Gastrocnemius medialis (tissue), 4 donors: ENCODE measurements around the gene WNT11. TPM values are rescaled to one million over a fixed set of nuclear protein-coding genes. Genes with fewer than 3 reads are reported as not detected.

Experiments used
- ATAC-seq, 2 donors: fragments of 150-250 bp; one replicate each; pipeline ENCODE4 v1.9.1; 2016
- DNase-seq, 2 donors: peaks; one replicate each; pipeline ENCODE4 v3.0.0-alpha.2; 2019
- H3K27ac ChIP-seq, 4 donors: fragments of 200-600 bp; sonication (generic); 1 replicate in 1 of 4; 2 replicates in 3 of 4; pipeline ENCODE4 v1.5.1; 2016 to 2018; ENCODE audit warnings: mild to moderate bottlenecking in 2 of 4, moderate library complexity in 1 of 4
- H3K27me3 ChIP-seq, 3 donors: fragments of 200-600 bp; sonication (generic) in 2 of 3; 1 replicate in 1 of 3; 2 replicates in 2 of 3; pipeline versions ENCODE4 v1.5.1 to v1.6.0; 2016 to 2019; ENCODE audit warnings: mild to moderate bottlenecking in 1 of 3, moderate library complexity in 1 of 3
- H3K36me3 ChIP-seq, 2 donors: fragments of 200-600 bp; sonication (generic) in 1 of 2; one replicate each; pipeline ENCODE4 v1.5.1; 2017 to 2018
- H3K4me1 ChIP-seq, 2 donors: fragments of 200-600 bp; sonication (generic) in 1 of 2; one replicate each; pipeline ENCODE4 v1.5.1; 2016 to 2017; ENCODE audit warnings: mild to moderate bottlenecking in 2 of 2
- H3K4me3 ChIP-seq, 4 donors: fragments of 200-600 bp; sonication (generic) in 3 of 4; 1 replicate in 1 of 4; 2 replicates in 3 of 4; pipeline ENCODE4 v1.5.1; 2016 to 2019; ENCODE audit warnings: mild to moderate bottlenecking in 2 of 4
- H3K9me3 ChIP-seq, 3 donors: fragments of 200-600 bp; sonication (generic) in 2 of 3; 1 replicate in 1 of 3; 2 replicates in 2 of 3; pipeline ENCODE4 v1.5.1; 2016 to 2019
- CTCF ChIP-seq, 5 experiments: fragments of 450-650 bp in 3 of 5; fragments of 200-600 bp in 2 of 5; sonication (generic) in 2 of 5; IDR thresholded peaks in 4 of 5; conservative IDR thresholded peaks in 1 of 5; 1 replicate in 4 of 5; 2 replicates in 1 of 5; pipeline ENCODE4 v1.5.1; 2016 to 2019; ENCODE audit warnings: antibody characterized with exemption in 5 of 5, mild to moderate bottlenecking in 3 of 5, moderate library complexity in 3 of 5
- POLR2A ChIP-seq, 2 donors: fragments of 450-650 bp; IDR thresholded peaks; one replicate each; pipeline ENCODE4 v1.6.1; 2017; ENCODE audit warnings: antibody characterized with exemption in 2 of 2, mild to moderate bottlenecking in 2 of 2, moderate library complexity in 2 of 2
- in situ Hi-C, 4 donors: fragments of 200-750 bp; cut with MboI; loops; one replicate each; pipeline versions ENCODE4 v1.15.0 to v1.8.0; 2017; ENCODE audit warnings: low sequenced_read_pairs in 4 of 4
- intact Hi-C: fragments of 100-400 bp; cut with DNase I; formaldehyde crosslinking; loops from one replicate; pipeline ENCODE4 v1.15.1; 2023; ENCODE audit warnings: low total_unique reads
- total RNA-seq, 4 donors: library from RNA; depleted of rRNA; stranded (reverse); fragments of >200 nt; gene quantifications; one replicate each; pipeline versions ENCODE4 v1.1.0 to v1.2.3, GENCODE V29; 2016

Gene WNT11
- total RNA-seq, 4 donors from 2014 or later: 2.9 to 6.5 (median 4.0) TPM

DNA sequence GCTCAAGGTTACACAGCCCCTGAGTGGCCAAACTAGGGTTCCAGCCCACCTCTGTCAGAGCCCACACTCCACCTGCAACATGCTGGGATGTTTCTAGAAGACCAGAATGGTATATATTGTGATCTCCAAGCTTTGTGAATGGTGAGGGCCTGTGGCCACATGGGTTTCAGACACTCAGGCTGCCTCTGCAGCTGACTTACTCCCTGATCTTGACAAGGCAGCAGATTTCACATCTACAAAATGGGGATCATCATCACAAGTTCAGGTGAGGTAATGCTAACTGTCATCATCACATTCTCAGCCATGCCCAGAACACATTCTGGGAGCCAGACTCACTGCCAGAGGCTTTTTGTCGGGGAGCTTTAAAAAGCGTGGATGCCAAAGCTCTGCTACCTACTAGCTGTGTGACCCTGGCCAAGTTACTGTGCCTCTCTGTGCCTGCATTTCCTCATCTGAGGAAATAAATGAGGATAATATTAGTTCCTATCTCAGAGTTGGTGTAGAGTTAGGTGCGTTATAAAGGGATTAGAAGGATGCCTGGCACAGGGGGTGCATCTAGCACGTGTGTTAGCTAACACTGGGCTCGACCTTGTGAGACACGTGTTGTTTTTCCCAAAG, 24.9 kb upstream of the WNT11 start:
- H3K36me3 ChIP-seq: no peaks in the 10 kb centered on the region
- no peaks in the 10 kb centered on the region for H3K27me3 ChIP-seq
- H3K4me3 ChIP-seq: no peak overlapping the region
- intact Hi-C loops: no loop called here
- peaks cover 3 to 11% of the 10 kb centered on the region in 2 donors for H3K4me1 ChIP-seq
- no peak for DNase-seq
- no peak for ATAC-seq
- H3K9me3 ChIP-seq: no peaks in the 10 kb centered on the region
- TF ChIP-seq CTCF (IDR thresholded peaks at IDR 0.05 in 4 of 5, conservative IDR thresholded peaks at IDR 0.05 in 1 of 5): no peak
- no peak for TF ChIP-seq POLR2A (IDR thresholded peaks at IDR 0.05)
- in situ Hi-C loops: loop anchor here in 1 of 4 donors (10.0 kb wide), 1 partner anchor 214 kb away; the partner anchor contains the start of gene EMSY
- H3K27ac ChIP-seq: no peak overlapping the region

- intact Hi-C loops (no loop called here), in situ Hi-C loops (loop anchor here in 1 of 4 donors (10.0 kb wide), 1 partner anchor 214 kb away; the partner anchor contains the start of gene EMSY)
- TF ChIP-seq POLR2A (IDR thresholded peaks at IDR 0.05): no peak
- no peak for TF ChIP-seq CTCF (IDR thresholded peaks at IDR 0.05 in 4 of 5, conservative IDR thresholded peaks at IDR 0.05 in 1 of 5)
- Histone ChIP-seq H3K27ac (no peak overlapping the region), H3K4me3 (no peak overlapping the region), H3K4me1 (peaks cover 11 to 15% of the 10 kb centered on the region in 2 donors), H3K36me3 (no peaks in the 10 kb centered on the region), H3K9me3 (no peaks in the 10 kb centered on the region), H3K27me3 (no peaks in the 10 kb centered on the region)
- ATAC-seq: no peak
- no peak for DNase-seq
These were observed 24.1 kb upstream of the WNT11 start for GRCh38 chr11:76230392-76230791.

DNA sequence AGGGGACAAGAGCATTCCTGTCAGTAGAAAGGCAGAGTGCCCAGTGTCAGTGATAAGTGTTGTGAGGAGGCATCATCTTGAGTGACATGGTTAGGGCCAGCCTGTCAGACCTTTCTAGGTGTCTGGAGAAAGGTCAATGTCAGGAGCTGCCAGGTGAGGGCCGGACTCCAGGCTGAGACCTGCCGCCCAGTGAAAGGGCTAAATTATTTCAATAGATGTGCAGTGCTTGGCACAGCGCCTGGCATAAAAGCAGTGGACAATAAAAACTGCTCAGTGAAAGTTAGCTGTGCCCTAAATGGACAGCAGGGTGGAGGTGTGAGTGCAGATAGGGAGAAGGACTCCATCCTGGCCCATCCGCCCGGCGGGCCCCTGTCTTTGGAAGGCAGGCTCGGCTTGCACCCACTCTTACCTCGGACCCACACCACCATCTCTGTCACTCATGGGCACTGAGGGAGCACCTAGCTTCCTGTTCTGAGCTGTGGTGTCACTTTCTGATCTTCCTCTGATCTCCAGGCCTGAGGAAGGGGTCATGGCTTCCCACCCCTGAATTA, 23.5 kb upstream of the WNT11 start:
- DNase-seq (no peak), ATAC-seq (no peak)
- no peak overlapping the region for H3K27ac ChIP-seq
- no peaks in the 10 kb centered on the region for H3K9me3 ChIP-seq
- intact Hi-C loops: no loop called here
- in situ Hi-C loops: loop anchor here in 1 of 4 donors (10.0 kb wide), 1 partner anchor 215 kb away; the partner anchor contains the start of gene EMSY
- H3K36me3 ChIP-seq: no peaks in the 10 kb centered on the region
- H3K27me3 ChIP-seq: no peaks in the 10 kb centered on the region
- peaks cover 18 to 20% of the 10 kb centered on the region in 2 donors for H3K4me1 ChIP-seq
- no peak overlapping the region for H3K4me3 ChIP-seq
- TF ChIP-seq CTCF (IDR thresholded peaks at IDR 0.05 in 4 of 5, conservative IDR thresholded peaks at IDR 0.05 in 1 of 5) (no peak), POLR2A (IDR thresholded peaks at IDR 0.05) (no peak)

GRCh38 chr11:76228875-76229149, 22.5 kb upstream of the WNT11 start:
- ATAC-seq (no peak), DNase-seq (no peak)
- TF ChIP-seq POLR2A (IDR thresholded peaks at IDR 0.05) (no peak), CTCF (IDR thresholded peaks at IDR 0.05 in 4 of 5, conservative IDR thresholded peaks at IDR 0.05 in 1 of 5) (no peak)
- Histone ChIP-seq H3K27me3 (no peaks in the 10 kb centered on the region), H3K9me3 (no peaks in the 10 kb centered on the region), H3K4me1 (peaks cover 17 to 20% of the 10 kb centered on the region in 2 donors), H3K27ac (no peak overlapping the region), H3K36me3 (no peaks in the 10 kb centered on the region), H3K4me3 (no peak overlapping the region)
- in situ Hi-C loops: no loop called here
- intact Hi-C loops: no loop called here
